Cerebellar cortex (tissue), 1 donor: ENCODE measurements around the gene SULT1A2.
"Not testable (repeated sequence)": the region's sequence is repeated elsewhere in the genome, so short reads cannot be mapped to it uniquely, and the experiment has no call there.

Experiments used
- DNase-seq: peaks from one replicate; pipeline ENCODE4 v3.0.0-alpha.2; 2015; ENCODE audit warnings: low spot score

The SULT1A2 gene

GRCh38 chr16:28558456-28558855 is 38.4 kb downstream of the SULT1A2 start:
- DNase-seq: no peak

DNA sequence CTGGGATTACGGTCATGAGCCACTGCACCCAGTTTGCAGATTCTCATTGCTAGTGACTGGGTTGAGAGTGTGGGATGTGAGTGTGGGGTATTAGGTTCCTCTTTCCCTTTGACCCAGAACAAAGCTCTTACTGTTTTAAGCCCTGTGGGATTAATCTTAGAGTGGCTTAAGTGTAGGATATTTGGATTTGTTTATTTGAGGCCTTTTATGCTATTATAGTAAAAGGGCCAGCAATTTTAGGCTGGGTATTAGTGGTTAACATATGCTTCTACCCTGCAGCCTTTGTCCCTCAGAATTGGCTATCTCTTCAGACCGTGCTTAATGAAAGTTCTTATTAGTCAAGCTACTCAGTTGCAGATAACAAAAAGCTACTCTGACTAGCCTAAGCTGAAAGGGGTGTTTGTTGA is 39.9 kb downstream of the SULT1A2 start:
- no peak for DNase-seq

DNA sequence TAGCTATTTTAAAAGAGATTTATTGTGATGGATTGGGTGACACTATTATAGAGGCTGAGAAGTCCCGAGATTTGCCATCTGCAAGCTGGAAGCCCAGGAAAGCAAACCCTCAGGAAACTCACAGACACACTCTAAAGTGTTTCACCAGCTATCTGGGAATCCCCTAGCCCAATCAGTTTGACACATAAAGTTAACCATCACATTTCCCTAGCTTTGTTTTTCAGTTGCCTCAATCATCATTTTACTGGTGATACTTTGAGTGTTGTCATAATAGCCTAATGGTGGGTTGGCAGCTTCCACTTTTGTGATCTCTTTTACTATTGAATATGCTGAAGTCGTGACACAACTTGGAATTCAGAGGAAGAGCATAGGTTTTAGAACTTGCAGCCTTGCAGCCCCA is 41.3 kb downstream of the SULT1A2 start:
- no peak for DNase-seq

- no peak for DNase-seq
These were observed 42.0 kb downstream of the SULT1A2 start for GRCh38 chr16:28554634-28555423.

DNA sequence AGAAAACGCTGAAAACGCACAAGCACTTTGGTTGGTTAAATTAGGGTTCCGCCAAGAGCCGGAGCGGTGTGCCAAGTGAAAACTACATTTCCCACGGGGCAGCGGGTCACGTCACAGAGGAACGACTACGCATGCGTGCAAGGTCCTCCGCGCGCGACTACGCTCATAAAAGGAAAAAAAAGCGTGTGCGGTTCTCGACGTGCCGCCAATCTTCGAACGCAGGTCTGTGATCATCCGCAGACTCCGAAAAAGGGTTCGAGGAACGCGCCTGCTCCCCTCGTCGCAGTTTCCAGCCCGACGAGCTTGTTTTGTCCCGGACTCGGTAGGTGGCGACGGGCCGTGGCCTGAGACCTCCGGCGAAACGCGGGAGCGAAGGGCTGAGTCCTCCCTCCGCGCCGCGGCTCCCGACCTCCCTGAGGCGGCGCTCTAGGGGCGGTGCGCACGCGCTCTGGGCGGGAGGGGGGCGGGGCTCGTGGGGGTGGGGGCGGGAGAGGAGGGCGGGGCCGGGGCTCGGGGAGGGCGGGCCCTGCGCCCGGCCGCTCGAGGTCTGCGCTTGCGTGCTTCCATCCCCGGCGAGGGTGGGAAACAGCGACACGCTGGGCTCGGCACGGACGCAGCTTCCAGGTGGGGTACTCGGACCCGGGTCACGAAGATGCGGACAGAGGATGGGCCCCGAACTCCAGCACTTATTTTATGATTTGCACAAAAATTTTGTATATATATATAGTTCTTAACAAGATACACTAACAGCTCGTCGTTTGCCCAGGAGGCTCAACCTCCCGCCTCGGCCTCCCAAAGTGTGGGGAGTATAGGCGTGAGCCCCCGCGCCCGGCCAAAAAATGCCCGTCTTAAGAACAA is 42.8 kb downstream of the SULT1A2 start, which contains the start of gene SGF29:
Gene SGF29, plus strand, starts transcription at position 145 of the 858 bp plus-strand sequence. CDS start 27,150 bp downstream, outside the sequence.
- peak; percentile 93 for DNase-seq

DNA sequence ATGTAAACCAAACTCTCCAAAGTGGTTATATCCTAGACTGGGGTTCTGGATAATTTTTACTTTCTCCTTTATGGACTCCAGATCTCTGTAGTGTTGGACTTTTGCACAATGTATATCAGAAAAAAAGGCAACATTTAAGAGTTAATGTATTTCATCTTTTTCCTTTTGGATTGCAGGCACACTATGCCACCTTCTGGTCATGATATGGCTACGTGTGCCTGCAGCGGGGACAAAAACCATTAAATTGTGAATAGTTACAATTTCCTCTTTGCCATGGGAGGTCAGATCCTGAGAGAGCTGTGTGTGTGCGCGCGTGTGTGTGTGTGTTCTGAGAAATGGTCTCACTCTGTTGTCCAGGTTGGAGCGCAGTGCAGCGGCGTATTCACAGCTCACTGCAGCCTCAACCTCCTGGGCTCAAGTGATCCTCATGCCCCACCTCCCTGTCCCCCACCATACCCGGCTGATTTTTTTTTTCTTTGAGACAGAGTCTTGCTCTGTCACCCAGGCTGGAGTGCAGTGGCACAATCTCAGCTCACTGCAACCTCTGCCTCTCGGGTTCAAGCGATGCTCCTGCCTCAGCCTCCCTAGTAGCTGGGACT is 47.5 kb downstream of the SULT1A2 start:
- peak; percentile 61 for DNase-seq

- no peak for DNase-seq
These were observed 48.5 kb downstream of the SULT1A2 start for GRCh38 chr16:28548306-28548802.

GRCh38 chr16:28546626-28547025 is 50.2 kb downstream of the SULT1A2 start:
- no peak for DNase-seq

GRCh38 chr16:28545964-28546363 is 50.9 kb downstream of the SULT1A2 start:
- DNase-seq: not testable (repeated sequence)

DNA sequence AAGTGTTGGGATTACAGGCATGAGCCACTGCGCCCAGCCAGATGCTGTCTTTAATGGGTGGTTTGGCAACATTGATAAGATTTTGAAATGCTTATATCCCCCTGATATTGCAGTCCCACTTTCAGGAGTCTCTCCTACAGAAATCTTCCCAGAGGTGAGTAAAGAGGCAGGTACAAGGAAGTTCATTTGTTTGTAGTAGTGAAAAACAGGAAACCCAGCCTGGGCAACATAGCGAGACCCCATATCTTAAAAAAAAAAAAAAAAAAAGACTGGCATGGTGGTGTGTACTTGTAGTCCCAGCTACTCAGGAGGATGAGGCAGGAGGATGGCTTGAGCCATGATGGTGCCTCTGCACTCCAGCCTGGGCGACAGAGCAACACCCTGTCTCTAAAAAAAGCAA is 51.9 kb downstream of the SULT1A2 start:
- no peak for DNase-seq

DNA sequence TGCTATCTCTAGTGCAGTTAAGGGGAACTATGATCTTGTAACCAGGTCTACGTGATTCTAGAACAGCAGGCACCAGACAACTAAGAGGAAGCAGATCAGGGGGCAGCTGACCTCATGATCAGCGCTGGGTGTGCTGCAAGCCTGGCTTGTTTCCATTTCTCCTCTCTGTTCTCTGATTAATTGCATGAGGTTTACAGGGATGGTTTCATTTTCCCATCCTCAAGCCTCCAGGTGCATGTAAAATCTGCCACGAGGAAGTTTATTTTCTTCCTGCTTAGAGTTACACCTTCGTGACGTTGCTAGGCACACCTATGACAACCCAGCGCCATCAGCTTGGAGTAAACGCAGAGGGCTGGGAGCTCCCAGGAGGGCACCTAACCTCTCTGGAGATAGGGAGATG is 53.8 kb downstream of the SULT1A2 start:
- peak; percentile 68 for DNase-seq

DNA sequence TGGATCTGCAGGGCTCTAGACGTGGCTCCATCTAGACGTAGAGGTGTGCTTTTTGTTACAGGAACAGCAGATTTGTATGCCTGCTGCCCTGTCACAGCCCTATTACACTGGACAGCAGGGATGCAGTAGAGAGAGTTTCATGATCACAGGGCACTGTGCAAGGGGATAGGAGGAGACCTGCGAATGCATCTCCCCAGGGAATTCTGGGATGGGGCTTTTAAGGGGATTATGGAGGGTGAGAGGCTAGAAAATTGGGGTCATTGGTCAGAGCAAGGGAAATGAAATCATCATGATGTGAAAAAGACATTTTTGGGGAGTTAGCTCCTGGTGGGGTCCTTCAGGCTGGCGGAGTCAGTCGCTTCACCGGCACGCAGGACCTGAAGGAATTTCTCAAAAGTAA is 54.2 kb downstream of the SULT1A2 start:
- peak; percentile 58 for DNase-seq
